ENCODE results near the gene LGALS9B.
"Not testable (repeated sequence)": the region's sequence is repeated elsewhere in the genome, so short reads cannot be mapped to it uniquely, and the experiment has no call there.

- not testable (repeated sequence) for TF ChIP-seq CTCF (IDR thresholded peaks at IDR 0.05 in 8 of 11, conservative IDR thresholded peaks at IDR 0.05 in 3 of 11); POLR2A (IDR thresholded peaks at IDR 0.05); POLR2AphosphoS5 (IDR thresholded peaks at IDR 0.05)
These were observed 786 bp downstream of the LGALS9B start for GRCh38 chr17:20466553-20466952.
